Measurements from ENCODE around the gene BDH1.
"Not testable (repeated sequence)": the region's sequence is repeated elsewhere in the genome, so short reads cannot be mapped to it uniquely, and the experiment has no call there.

BDH1 gene, protein sequence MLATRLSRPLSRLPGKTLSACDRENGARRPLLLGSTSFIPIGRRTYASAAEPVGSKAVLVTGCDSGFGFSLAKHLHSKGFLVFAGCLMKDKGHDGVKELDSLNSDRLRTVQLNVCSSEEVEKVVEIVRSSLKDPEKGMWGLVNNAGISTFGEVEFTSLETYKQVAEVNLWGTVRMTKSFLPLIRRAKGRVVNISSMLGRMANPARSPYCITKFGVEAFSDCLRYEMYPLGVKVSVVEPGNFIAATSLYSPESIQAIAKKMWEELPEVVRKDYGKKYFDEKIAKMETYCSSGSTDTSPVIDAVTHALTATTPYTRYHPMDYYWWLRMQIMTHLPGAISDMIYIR

GRCh38 chr3:197555281-197556261 is at the start of gene BDH1:
Gene BDH1, minus strand, starts transcription at chr3:197555968. Its CDS starts 9,525 bp downstream, at chr3:197546443.
- POLR2A ChIA-PET = no interaction called here
- CTCF ChIA-PET = interaction anchor here (1.1 to 1.6 kb wide), 4 partner anchors 9 to 332 kb away, joined by 3 to 4 read pairs (median 4); no protein-coding TSS in a partner anchor
- peak; percentile 77 for DNase-seq (ENCODE audit: extremely low spot score)
- TF ChIP-seq CTCF (IDR thresholded peaks at IDR 0.05; ENCODE audit: control extremely low read depth, extremely low read depth, low read depth, missing control alignments) = no peak

DNA sequence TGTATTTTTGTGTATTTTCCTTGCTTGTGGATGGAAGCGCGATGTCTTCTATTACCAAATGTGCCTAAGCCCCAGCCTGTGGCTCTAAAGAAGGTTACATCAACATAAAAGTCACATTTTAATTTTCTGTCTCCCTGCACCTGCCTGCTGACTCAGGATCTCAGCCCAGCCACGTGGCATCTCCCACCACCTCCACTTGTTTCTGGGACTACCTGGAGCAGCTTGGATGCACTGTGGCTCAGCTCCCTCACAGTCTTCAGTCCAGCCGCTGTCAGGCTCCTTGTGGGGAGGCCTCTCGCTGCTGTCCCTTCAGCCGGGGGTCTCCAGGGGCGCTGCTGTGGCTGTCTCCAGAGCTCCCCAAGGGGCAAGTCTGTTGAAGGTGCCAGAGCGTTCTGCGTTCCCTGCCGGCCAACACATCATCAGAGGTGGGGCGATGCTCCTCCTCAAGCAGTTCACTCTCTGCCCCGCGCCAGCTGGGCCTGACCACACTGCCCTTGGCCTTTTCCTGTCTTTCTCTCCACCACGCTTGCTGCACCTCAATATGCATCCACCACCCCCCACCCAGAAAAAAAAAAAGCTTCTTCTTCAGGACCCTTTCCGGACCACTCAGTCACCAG is 47.7 kb upstream of the BDH1 start:
- POLR2A ChIA-PET = interaction anchor here (0.5 kb wide), 1 partner anchor 137 kb away, joined by 3 read pairs; no protein-coding TSS in a partner anchor

DNA sequence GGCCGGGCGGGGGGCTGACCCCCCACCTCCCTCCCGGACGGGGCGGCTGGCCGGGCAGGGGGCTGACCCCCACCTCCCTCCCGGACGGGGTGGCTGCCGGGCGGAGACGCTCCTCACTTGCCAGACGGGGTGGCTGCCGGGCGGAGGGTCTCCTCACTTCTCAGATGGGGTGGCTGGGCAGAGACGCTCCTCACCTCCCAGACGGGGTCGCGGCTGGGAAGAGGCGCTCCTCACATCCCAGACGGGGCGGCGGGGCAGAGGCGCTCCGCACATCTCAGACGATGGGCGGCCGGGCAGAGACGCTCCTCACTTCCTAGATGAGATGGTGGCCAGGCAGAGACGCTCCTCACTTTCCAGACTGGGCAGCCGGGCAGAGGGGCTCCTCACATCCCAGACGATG is 46.6 kb upstream of the BDH1 start:
- POLR2A ChIA-PET; DNase-seq (ENCODE audit: extremely low spot score); CTCF ChIA-PET: not testable (repeated sequence)

More for the DNA sequence above, 47.7 kb upstream of the BDH1 start:
- CTCF ChIA-PET = no interaction called here
- DNase-seq (ENCODE audit: extremely low spot score) = no peak
- no peak for TF ChIP-seq CTCF (IDR thresholded peaks at IDR 0.05; ENCODE audit: control extremely low read depth, extremely low read depth, low read depth, missing control alignments)

- POLR2A ChIA-PET; DNase-seq (ENCODE audit: extremely low spot score): not testable (repeated sequence)
- CTCF ChIA-PET = interaction anchor here (4.2 kb wide), 1 partner anchor 14 kb away, joined by 33 read pairs; no protein-coding TSS in a partner anchor
These were observed 45.7 kb upstream of the BDH1 start for GRCh38 chr3:197601566-197601840.

DNA sequence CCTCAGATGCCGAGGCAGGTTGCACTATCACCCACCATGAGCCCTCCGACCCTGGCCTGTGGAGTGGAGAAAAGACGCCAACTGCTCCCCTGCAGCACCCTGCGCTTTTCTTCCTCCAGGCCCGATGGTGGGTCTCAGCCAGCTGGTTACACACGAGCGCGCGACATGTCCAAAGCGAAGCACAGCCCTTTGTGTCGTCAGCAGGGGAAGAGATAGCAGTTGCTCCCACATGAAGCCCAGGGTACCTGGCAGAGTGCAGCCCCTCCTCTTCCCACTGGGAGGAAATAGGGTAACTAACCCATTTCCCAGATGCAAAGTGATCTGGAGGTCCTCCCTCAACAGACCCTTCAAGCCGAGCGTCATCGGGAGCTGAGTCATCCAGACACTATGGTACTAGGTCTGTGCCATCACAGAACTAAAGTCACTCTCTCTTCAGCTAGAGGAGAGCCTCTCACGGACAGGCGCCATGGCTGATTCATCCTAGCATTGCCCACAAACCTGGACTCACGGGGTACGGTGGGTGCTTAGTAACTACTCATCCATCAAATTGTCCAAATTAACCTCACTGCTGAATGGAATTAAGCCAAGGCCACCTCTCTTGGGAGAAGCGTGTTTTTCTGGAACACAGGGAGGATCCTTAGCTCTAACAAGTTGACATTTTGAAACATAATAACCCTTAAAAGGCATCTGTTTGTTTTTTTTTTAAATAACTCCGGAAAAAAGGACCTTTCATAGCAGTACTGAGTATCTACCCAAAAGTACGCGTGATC is 45.2 kb upstream of the BDH1 start:
- ChIA-PET CTCF (interaction anchor here (1.0 to 4.2 kb wide), 4 partner anchors 10 to 85 kb away, joined by 4 to 48 read pairs (median 32); no protein-coding TSS in a partner anchor), POLR2A (no interaction called here)
- no peak for DNase-seq (ENCODE audit: extremely low spot score)
- TF ChIP-seq CTCF (IDR thresholded peaks at IDR 0.05; ENCODE audit: control extremely low read depth, extremely low read depth, low read depth, missing control alignments) = no peak

DNA sequence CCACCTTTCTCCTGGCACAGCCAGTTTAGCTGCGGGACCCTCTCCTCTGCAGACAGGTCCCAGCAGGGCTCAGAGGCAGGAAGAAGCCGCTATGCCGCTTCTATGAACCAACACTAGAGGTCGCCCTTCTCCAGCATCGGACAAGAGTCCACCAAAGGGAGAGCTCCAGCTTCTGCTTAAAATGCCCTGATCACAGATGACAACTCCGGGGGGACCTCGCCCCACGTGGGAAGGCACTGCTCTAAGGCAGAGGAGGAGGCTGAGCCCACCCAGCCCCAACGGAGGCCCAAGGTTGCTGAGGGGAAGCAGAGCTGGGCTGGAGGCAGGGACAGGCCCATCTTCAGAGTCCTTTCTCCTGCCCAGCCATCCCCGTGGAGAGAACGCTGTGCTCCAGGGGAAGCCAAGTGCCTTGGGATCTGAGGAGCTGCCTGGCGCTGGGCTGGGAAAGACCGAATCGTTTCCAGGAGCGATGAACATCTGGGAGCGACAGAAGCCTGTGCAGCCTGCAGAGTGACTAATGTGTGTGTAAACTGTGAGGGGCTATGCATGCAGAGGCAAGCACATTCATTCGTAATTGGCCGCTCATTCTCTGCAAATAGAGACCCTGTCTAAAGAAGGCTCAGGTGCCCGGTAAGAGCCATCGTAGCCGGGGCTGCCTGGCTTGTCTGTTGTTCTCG is 43.5 kb upstream of the BDH1 start:
- peak; percentile 93 for DNase-seq (ENCODE audit: extremely low spot score)
- TF ChIP-seq CTCF (IDR thresholded peaks at IDR 0.05; ENCODE audit: control extremely low read depth, extremely low read depth, low read depth, missing control alignments) = peak; percentile 86
- POLR2A ChIA-PET = no interaction called here
- CTCF ChIA-PET = interaction anchor here (0.6 to 4.2 kb wide), 37 partner anchors 8 to 344 kb away, joined by 3 to 48 read pairs (median 4); partner anchors contain the start of gene BDH1

Measured in GM10248 (cell line).